ENCODE measurements around the gene RNU1-2. TPM values are rescaled to one million over a fixed set of nuclear protein-coding genes. Genes with fewer than 3 reads are reported as not detected.
A peak's percentile ranks its signal among the peaks of the same experiment; 100 is the strongest.

The RNU1-2 gene
- total RNA-seq, 2 experiments from 2014 or later: 4,982 to 5,937 TPM

DNA sequence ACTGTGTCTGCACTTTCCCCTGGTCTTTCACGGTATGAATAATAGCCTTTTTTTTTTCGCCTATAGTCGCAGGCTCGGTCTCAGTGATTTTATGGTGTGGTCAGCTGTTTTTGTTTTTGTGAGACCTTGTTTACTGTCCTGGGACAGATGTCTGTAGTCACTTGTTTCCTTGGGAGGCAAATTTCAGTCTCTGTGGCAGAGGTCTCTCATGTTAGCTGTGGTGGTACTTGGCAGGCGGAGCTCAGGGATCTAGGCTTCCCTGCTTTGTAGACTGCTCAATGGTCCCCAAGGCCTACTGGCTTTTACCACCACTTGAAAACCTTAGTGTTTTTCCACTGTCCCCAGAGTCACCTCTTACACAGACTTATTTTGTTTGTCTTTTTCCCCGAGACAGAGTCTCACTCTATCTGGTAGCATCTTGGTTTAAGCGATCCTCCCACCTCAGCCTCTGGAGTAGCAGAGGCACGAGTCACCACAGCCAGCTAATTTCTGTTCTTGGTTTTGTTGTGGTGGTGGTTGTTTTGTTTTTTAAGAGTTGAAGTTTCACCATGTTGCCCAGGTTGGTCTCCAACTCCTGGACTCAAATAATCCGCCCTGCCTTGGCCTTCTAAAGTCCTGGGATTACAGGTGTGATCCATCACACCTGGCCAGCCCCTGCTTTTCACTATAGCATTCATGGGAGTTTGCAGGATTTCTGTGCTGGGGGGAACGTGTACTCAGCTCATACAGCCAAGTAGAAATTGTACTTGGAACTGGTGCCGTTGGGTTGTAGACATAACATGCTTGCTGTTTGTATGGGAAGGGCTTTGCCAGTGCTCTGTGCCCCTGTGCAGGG, 10.3 kb downstream of the RNU1-2 start:
- TF ChIP-seq CTCF (IDR thresholded peaks at IDR 0.05): no peak
- intact Hi-C loops (cut with DNase I, micrococcal nuclease): loop anchor here in 1 of 2 experiments (1.0 to 10.0 kb wide), 2 partner anchors 7 to 1381 kb away; partner anchors contain the start of genes CASP9 and DNAJC16
- no peaks in the 10 kb centered on the region for H3K27me3 Mint-ChIP-seq
- Histone ChIP-seq H3K4me1 (ENCODE audit: insufficient read depth, low read length) (peaks cover 54% of the 10 kb centered on the region), H3K27me3 (ENCODE audit: control insufficient read depth in 1 of 2, insufficient read depth in 2 of 2, low read length in 2 of 2) (no peaks in the 10 kb centered on the region), H3K27ac (ENCODE audit: low read depth in 1 of 2, low read length in 2 of 2) (peak overlapping the region in 1 of 2 donors; percentile 99), H3K9me3 (ENCODE audit: control insufficient read depth in 1 of 2, insufficient read depth in 1 of 2, low read length in 2 of 2) (peaks cover 12 to 14% of the 10 kb centered on the region in 2 experiments), H3K36me3 (ENCODE audit: insufficient read depth, low read length) (no peaks in the 10 kb centered on the region), H3K4me3 (ENCODE audit: low read length) (no peak overlapping the region)
- no peaks in the 10 kb centered on the region for H3K9me3 Mint-ChIP-seq
- no peak for ATAC-seq (ENCODE audit: poor library complexity)
- ChIA-PET CTCF (interaction anchor here (1.0 kb wide), 1 partner anchor 45 kb away, joined by 3 read pairs; no protein-coding TSS in a partner anchor), POLR2A (interaction anchor here (1.1 to 4.5 kb wide), 9 partner anchors 8 to 1073 kb away, joined by 3 to 73 read pairs (median 4); partner anchors contain the start of genes NBPF1 and RNU1-2)
- peaks cover 35% of the 10 kb centered on the region for H3K4me1 Mint-ChIP-seq (ENCODE audit: low read depth)
- peaks cover 5% of the 10 kb centered on the region for H3K36me3 Mint-ChIP-seq (ENCODE audit: low read depth)
- no peak overlapping the region for H3K27ac Mint-ChIP-seq
- H3K4me3 Mint-ChIP-seq: no peak overlapping the region
- peak in 2 of 14 experiments; percentile 13 to 40 for DNase-seq

GRCh38 chr1:16906873-16907272, 11.1 kb downstream of the RNU1-2 start:
- CTCF ChIA-PET: no interaction called here

More at GRCh38 chr1:16906873-16907272, 11.1 kb downstream of the RNU1-2 start:
- Histone ChIP-seq H3K4me1 (ENCODE audit: insufficient read depth, low read length) (peaks cover 52% of the 10 kb centered on the region), H3K4me3 (ENCODE audit: low read length) (no peak overlapping the region), H3K36me3 (ENCODE audit: insufficient read depth, low read length) (no peaks in the 10 kb centered on the region), H3K27me3 (ENCODE audit: control insufficient read depth in 1 of 2, insufficient read depth in 2 of 2, low read length in 2 of 2) (no peaks in the 10 kb centered on the region), H3K9me3 (ENCODE audit: control insufficient read depth in 1 of 2, insufficient read depth in 1 of 2, low read length in 2 of 2) (peaks cover 12 to 14% of the 10 kb centered on the region in 2 experiments), H3K27ac (ENCODE audit: low read depth in 1 of 2, low read length in 2 of 2) (no peak overlapping the region)
- intact Hi-C loops (cut with DNase I, micrococcal nuclease): loop anchor here in 1 of 2 experiments (10.0 kb wide), 1 partner anchor 1382 kb away; the partner anchor contains the start of genes CASP9 and DNAJC16
- ATAC-seq (ENCODE audit: poor library complexity) (no peak), DNase-seq (peak in 1 of 14 experiments; percentile 16)
- Mint-ChIP-seq H3K27ac (no peak overlapping the region), H3K27me3 (no peaks in the 10 kb centered on the region), H3K9me3 (no peaks in the 10 kb centered on the region), H3K4me3 (no peak overlapping the region), H3K4me1 (ENCODE audit: low read depth) (peaks cover 34% of the 10 kb centered on the region), H3K36me3 (ENCODE audit: low read depth) (peaks cover 5% of the 10 kb centered on the region)
- POLR2A ChIA-PET: interaction anchor here (0.9 to 3.7 kb wide), 3 partner anchors 9 to 18 kb away, joined by 3 to 73 read pairs (median 3); partner anchors contain the start of gene RNU1-2
- TF ChIP-seq CTCF (IDR thresholded peaks at IDR 0.05): no peak

Data from CD4-positive, alpha-beta T cell (primary cell).